Measurements from ENCODE around the gene ABCD1. TPM values are rescaled to one million over a fixed set of nuclear protein-coding genes. Genes with fewer than 3 reads are reported as not detected.
"Not testable (repeated sequence)": the region's sequence is repeated elsewhere in the genome, so short reads cannot be mapped to it uniquely, and the experiment has no call there.

Gene ABCD1
- total RNA-seq (10 to 100 TPM in 3 of 5 donors, 1 to 10 TPM in 2; 2.4 to 22.3 (median 14.5) TPM), polyA plus RNA-seq (1 to 10 TPM; 3.2 to 3.7 (median 3.4) TPM)
- long read RNA-seq, donor 1, result 0 reads
- long read RNA-seq, donor 2, partial matches to known transcripts, result 0 of 1 reads
- long read RNA-seq, donor 2, other reads (novel, unspliced or antisense), result 0 of 1 reads
- long read RNA-seq, donor 3, result 0 reads
- long read RNA-seq, donor 4, result 0 reads
- long read RNA-seq, donor 5, partial matches to known transcripts, result 0 of 1 reads
- long read RNA-seq, donor 5, other reads (novel, unspliced or antisense), result 0 of 1 reads
- long read RNA-seq, donor 6, partial matches to known transcripts, result 0 of 1 reads
- long read RNA-seq, donor 6, other reads (novel, unspliced or antisense), result 0 of 1 reads
- long read RNA-seq, donor 7, partial matches to known transcripts, result 0 of 1 reads
- long read RNA-seq, donor 7, other reads (novel, unspliced or antisense), result 0 of 1 reads
- long read RNA-seq, donor 8, result 0 reads
- long read RNA-seq, donor 9, result 0 reads
- long read RNA-seq, donor 10, result 0 reads

- Histone ChIP-seq H3K9me3 (peaks cover 0 to 15% (median 5%) of the 10 kb centered on the region in 4 donors), H3K27ac (peak within 1 kb of the TSS; percentile 80 to 91 (median 88)), H3K4me3 (peak within 1 kb of the TSS; percentile 58 to 74 (median 70)), H3K27me3 (peaks cover 0 to 5% (median 0%) of the 10 kb centered on the region in 3 donors), H3K36me3 (peaks cover 5 to 21% (median 17%) of the 10 kb centered on the region in 4 donors), H3K4me1 (peaks cover 46 to 61% (median 54%) of the 10 kb centered on the region in 4 donors)
- peak; percentile 36 to 91 (median 89) for TF ChIP-seq POLR2AphosphoS5 (IDR thresholded peaks at IDR 0.05)
- TF ChIP-seq, protein P1, sequence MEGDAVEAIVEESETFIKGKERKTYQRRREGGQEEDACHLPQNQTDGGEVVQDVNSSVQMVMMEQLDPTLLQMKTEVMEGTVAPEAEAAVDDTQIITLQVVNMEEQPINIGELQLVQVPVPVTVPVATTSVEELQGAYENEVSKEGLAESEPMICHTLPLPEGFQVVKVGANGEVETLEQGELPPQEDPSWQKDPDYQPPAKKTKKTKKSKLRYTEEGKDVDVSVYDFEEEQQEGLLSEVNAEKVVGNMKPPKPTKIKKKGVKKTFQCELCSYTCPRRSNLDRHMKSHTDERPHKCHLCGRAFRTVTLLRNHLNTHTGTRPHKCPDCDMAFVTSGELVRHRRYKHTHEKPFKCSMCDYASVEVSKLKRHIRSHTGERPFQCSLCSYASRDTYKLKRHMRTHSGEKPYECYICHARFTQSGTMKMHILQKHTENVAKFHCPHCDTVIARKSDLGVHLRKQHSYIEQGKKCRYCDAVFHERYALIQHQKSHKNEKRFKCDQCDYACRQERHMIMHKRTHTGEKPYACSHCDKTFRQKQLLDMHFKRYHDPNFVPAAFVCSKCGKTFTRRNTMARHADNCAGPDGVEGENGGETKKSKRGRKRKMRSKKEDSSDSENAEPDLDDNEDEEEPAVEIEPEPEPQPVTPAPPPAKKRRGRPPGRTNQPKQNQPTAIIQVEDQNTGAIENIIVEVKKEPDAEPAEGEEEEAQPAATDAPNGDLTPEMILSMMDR (IDR thresholded peaks at IDR 0.05), result no peak
- peak in 2 of 4 donors; percentile 20 to 23 for TF ChIP-seq POLR2A (IDR thresholded peaks at IDR 0.05)
- DNase-seq, result peak; percentile 90 to 96
- WGBS, 5 donors, result 0 to 40% (median 24%) methylated on average over 2 to 68 of the region's 88 CpGs; no CpG with 5 or more reads in 1 of the 5 donors
- intact Hi-C loops (cut with DNase I; ENCODE audit: low total_unique reads), result no loop called here
Measured at GRCh38 chrX:153724252-153725038, at the start of gene ABCD1, which contains the start of gene BCAP31. ABCD1 (plus strand) TSS chrX:153724856; CDS start chrX:153725267, 411 bp downstream. BCAP31 (minus strand) TSS chrX:153724387; CDS start chrX:153723244, 1,143 bp downstream.

- no peak for DNase-seq
- no peaks in the 10 kb centered on the region for H3K36me3 ChIP-seq
- intact Hi-C loops (cut with DNase I; ENCODE audit: low total_unique reads), result no loop called here
- 64 to 76% (median 69%) methylated on average over 11 to 12 of the region's 12 CpGs for WGBS, 5 donors
- H3K4me1 ChIP-seq, result no peaks in the 10 kb centered on the region
- H3K9me3 ChIP-seq, result peaks cover 0 to 14% (median 4%) of the 10 kb centered on the region in 4 donors
- peaks cover 8 to 21% (median 19%) of the 10 kb centered on the region in 3 donors for H3K27me3 ChIP-seq
- H3K27ac ChIP-seq, result no peak overlapping the region
- TF ChIP-seq EP300 (IDR thresholded peaks at IDR 0.05) (no peak), POLR2AphosphoS5 (IDR thresholded peaks at IDR 0.05) (no peak), POLR2A (IDR thresholded peaks at IDR 0.05) (no peak)
- TF ChIP-seq, protein P1 (IDR thresholded peaks at IDR 0.05), result no peak
- H3K4me3 ChIP-seq, result no peak overlapping the region
Measured at GRCh38 chrX:153681175-153681574, 43.5 kb upstream of the ABCD1 start.

- H3K4me3 ChIP-seq; intact Hi-C loops (cut with DNase I; ENCODE audit: low total_unique reads); DNase-seq; H3K4me1 ChIP-seq; H3K27ac ChIP-seq; H3K36me3 ChIP-seq: not testable (repeated sequence)
- WGBS, 5 donors, result 93 to 99% (median 96%) methylated on average over 8 of the region's 8 CpGs
- Histone ChIP-seq H3K27me3 (peaks cover 8 to 21% (median 20%) of the 10 kb centered on the region in 3 donors), H3K9me3 (peaks cover 0 to 14% (median 4%) of the 10 kb centered on the region in 4 donors)
Measured at GRCh38 chrX:153683486-153683885, 41.2 kb upstream of the ABCD1 start.

- DNase-seq, result no peak
- Histone ChIP-seq H3K4me3 (no peak overlapping the region), H3K36me3 (no peaks in the 10 kb centered on the region), H3K9me3 (peaks cover 0 to 14% (median 4%) of the 10 kb centered on the region in 4 donors), H3K27ac (no peak overlapping the region), H3K4me1 (peaks cover 0 to 19% (median 13%) of the 10 kb centered on the region in 4 donors), H3K27me3 (peaks cover 8 to 21% (median 20%) of the 10 kb centered on the region in 3 donors)
- 31 to 49% (median 39%) methylated on average over 10 to 21 of the region's 21 CpGs for WGBS, 5 donors
- TF ChIP-seq POLR2A (IDR thresholded peaks at IDR 0.05) (no peak), POLR2AphosphoS5 (IDR thresholded peaks at IDR 0.05) (no peak), EP300 (IDR thresholded peaks at IDR 0.05) (no peak)
- TF ChIP-seq, protein P1 (IDR thresholded peaks at IDR 0.05), result no peak
- intact Hi-C loops (cut with DNase I; ENCODE audit: low total_unique reads), result no loop called here
Measured at GRCh38 chrX:153684467-153685155, 40.0 kb upstream of the ABCD1 start.
